Stimulated activated CD4-positive, alpha-beta T cell treated with anti-CD3 and anti-CD28 coated beads, Interleukin-1b, Interleukin-23, amount 100 ng/mL, for 48 hours (primary cell): Measurements from ENCODE around the gene ATP8A2.

Source experiments
- DNase-seq: peaks from one replicate; pipeline ENCODE4 v3.0.0-alpha.2; 2020

The ATP8A2 gene

GRCh38 chr13:25645681-25646080 is 273.9 kb downstream of the ATP8A2 start:
- no peak for DNase-seq

- no peak for DNase-seq
These were observed 277.3 kb downstream of the ATP8A2 start for GRCh38 chr13:25649001-25649633.

- DNase-seq: no peak
These were observed 281.0 kb downstream of the ATP8A2 start for GRCh38 chr13:25652764-25653163.

GRCh38 chr13:25654322-25654721 is 282.5 kb downstream of the ATP8A2 start:
- no peak for DNase-seq

- DNase-seq: no peak
These were observed 285.4 kb downstream of the ATP8A2 start for GRCh38 chr13:25657157-25657556.

GRCh38 chr13:25659091-25659795 is 287.5 kb downstream of the ATP8A2 start:
- no peak for DNase-seq

- DNase-seq: no peak
These were observed 289.2 kb downstream of the ATP8A2 start for GRCh38 chr13:25660996-25661395.

- DNase-seq: no peak
These were observed 290.7 kb downstream of the ATP8A2 start for GRCh38 chr13:25662516-25662915.

GRCh38 chr13:25668345-25668744 is 296.6 kb downstream of the ATP8A2 start:
- no peak for DNase-seq

GRCh38 chr13:25673711-25674110 is 301.9 kb downstream of the ATP8A2 start:
- DNase-seq: no peak

- DNase-seq: no peak
These were observed 302.6 kb downstream of the ATP8A2 start for GRCh38 chr13:25674371-25674770.

- DNase-seq: no peak
These were observed 303.3 kb downstream of the ATP8A2 start for GRCh38 chr13:25675060-25675459.

- no peak for DNase-seq
These were observed 306.2 kb downstream of the ATP8A2 start for GRCh38 chr13:25677956-25678355.

GRCh38 chr13:25678398-25678797 is 306.6 kb downstream of the ATP8A2 start:
- no peak for DNase-seq

GRCh38 chr13:25679159-25679558 is 307.4 kb downstream of the ATP8A2 start:
- no peak for DNase-seq

GRCh38 chr13:25679936-25680335 is 308.2 kb downstream of the ATP8A2 start:
- no peak for DNase-seq

- DNase-seq: no peak
These were observed 310.5 kb downstream of the ATP8A2 start for GRCh38 chr13:25682276-25682675.

- DNase-seq: no peak
These were observed 311.3 kb downstream of the ATP8A2 start for GRCh38 chr13:25683056-25683455.

GRCh38 chr13:25683662-25684370 is 312.0 kb downstream of the ATP8A2 start:
- DNase-seq: no peak

- DNase-seq: no peak
These were observed 312.7 kb downstream of the ATP8A2 start for GRCh38 chr13:25684491-25684890.

- DNase-seq: no peak
These were observed 315.2 kb downstream of the ATP8A2 start for GRCh38 chr13:25686831-25687470.

- no peak for DNase-seq
These were observed 315.9 kb downstream of the ATP8A2 start for GRCh38 chr13:25687471-25688225.

- DNase-seq: no peak
These were observed 316.8 kb downstream of the ATP8A2 start for GRCh38 chr13:25688536-25688935.
